Measurements from ENCODE around the gene LRRC74B.
A peak's percentile ranks its signal among the peaks of the same experiment; 100 is the strongest.
"Not testable (repeated sequence)": the region's sequence is repeated elsewhere in the genome, so short reads cannot be mapped to it uniquely, and the experiment has no call there.

LRRC74B gene

GRCh38 chr22:21045585-21046294 is at the start of gene LRRC74B:
TSS of gene LRRC74B (plus strand) at chr22:21045946. CDS start at chr22:21045987, 41 bp downstream.
- peak; percentile 71 for DNase-seq

GRCh38 chr22:20996031-20996410 is 49.7 kb upstream of the LRRC74B start:
- DNase-seq, result no peak

GRCh38 chr22:20996598-20997535 is 48.9 kb upstream of the LRRC74B start:
- DNase-seq, result no peak

GRCh38 chr22:20997536-20998257 is 48.0 kb upstream of the LRRC74B start:
- no peak for DNase-seq

- DNase-seq, result no peak
Measured at GRCh38 chr22:20998411-20999336, 47.1 kb upstream of the LRRC74B start.

GRCh38 chr22:20999350-21000206 is 46.2 kb upstream of the LRRC74B start:
- no peak for DNase-seq

- no peak for DNase-seq
Measured at GRCh38 chr22:21000207-21000986, 45.3 kb upstream of the LRRC74B start.

- DNase-seq, result no peak
Measured at GRCh38 chr22:21000987-21001600, 44.7 kb upstream of the LRRC74B start.

GRCh38 chr22:21001601-21002325 is 44.0 kb upstream of the LRRC74B start, which contains the start of gene THAP7:
TSS of gene THAP7 (minus strand) at chr22:21002118. CDS start at chr22:21001911, 207 bp downstream.
- peak; percentile 80 for DNase-seq

- peak; percentile 0 for DNase-seq
Measured at GRCh38 chr22:21003782-21004181, 42.0 kb upstream of the LRRC74B start.

- DNase-seq, result not testable (repeated sequence)
Measured at GRCh38 chr22:21009208-21009607, 36.5 kb upstream of the LRRC74B start.

GRCh38 chr22:21009638-21010425 is 35.9 kb upstream of the LRRC74B start:
- DNase-seq, result no peak

- no peak for DNase-seq
Measured at GRCh38 chr22:21010426-21011113, 35.2 kb upstream of the LRRC74B start.

- DNase-seq, result no peak
Measured at GRCh38 chr22:21012446-21013407, 33.0 kb upstream of the LRRC74B start.

- no peak for DNase-seq
Measured at GRCh38 chr22:21013657-21014201, 32.0 kb upstream of the LRRC74B start.

- peak; percentile 78 for DNase-seq
Measured at GRCh38 chr22:21014202-21014725, 31.5 kb upstream of the LRRC74B start.
